ENCODE results near the gene ZNF691. TPM values are rescaled to one million over a fixed set of nuclear protein-coding genes. Genes with fewer than 3 reads are reported as not detected.

The ZNF691 gene
- total RNA-seq, 1 experiment from 2014 or later, result 4.3 TPM

DNA sequence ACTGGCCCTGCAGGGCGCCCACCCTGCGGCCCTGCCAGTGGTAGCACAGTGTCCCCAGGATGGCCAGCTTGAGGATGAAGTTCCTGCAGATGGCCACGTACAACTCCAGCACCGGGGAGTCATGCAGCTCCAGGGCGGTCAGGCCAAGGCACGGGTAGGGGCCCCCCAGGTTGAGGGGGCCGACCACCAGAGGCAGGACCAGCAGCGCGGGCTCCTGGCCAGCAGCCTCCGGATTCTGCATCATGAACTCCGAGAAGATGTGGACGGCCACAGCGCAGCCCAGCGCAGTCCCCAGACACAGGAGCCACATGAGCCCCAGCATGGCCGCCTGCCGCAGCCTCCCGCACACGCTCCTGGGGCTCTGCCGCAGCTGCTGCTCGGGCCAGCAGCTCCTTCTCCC, 41.0 kb downstream of the ZNF691 start:
- Histone ChIP-seq H3K27ac (ENCODE audit: low read length) (no peak overlapping the region), H3K36me3 (ENCODE audit: low read depth, low read length) (no peaks in the 10 kb centered on the region), H3K9ac (ENCODE audit: low read length) (no peak overlapping the region), H3K4me3 (ENCODE audit: low read length) (no peak overlapping the region), H3K4me1 (ENCODE audit: insufficient read depth, low read length) (no peaks in the 10 kb centered on the region), H3K27me3 (ENCODE audit: low read length) (no peaks in the 10 kb centered on the region), H3F3A (ENCODE audit: low read length, unreplicated experiment) (no peaks in the 10 kb centered on the region), H3K4me2 (ENCODE audit: low read length) (no peak overlapping the region), H2AFZ (ENCODE audit: low read length) (no peak overlapping the region), H3K9me3 (ENCODE audit: low read length) (no peaks in the 10 kb centered on the region), H3K79me2 (ENCODE audit: low read length) (no peaks in the 10 kb centered on the region), H3K9me2 (replicated peaks; ENCODE audit: low read length) (no peaks in the 10 kb centered on the region), H4K20me1 (ENCODE audit: low read length) (no peaks in the 10 kb centered on the region)
- POLR2A ChIA-PET (ENCODE audit: unreplicated experiment), result no interaction called here
- intact Hi-C loops (cut with micrococcal nuclease), result no loop called here
- TF ChIP-seq EZH2 (IDR thresholded peaks at IDR 0.05; ENCODE audit: low read length, unreplicated experiment) (no peak), EZH2phosphoT487 (IDR thresholded peaks at IDR 0.05; ENCODE audit: borderline replicate concordance, low read length) (no peak)
- TF ChIP-seq, protein P1, sequence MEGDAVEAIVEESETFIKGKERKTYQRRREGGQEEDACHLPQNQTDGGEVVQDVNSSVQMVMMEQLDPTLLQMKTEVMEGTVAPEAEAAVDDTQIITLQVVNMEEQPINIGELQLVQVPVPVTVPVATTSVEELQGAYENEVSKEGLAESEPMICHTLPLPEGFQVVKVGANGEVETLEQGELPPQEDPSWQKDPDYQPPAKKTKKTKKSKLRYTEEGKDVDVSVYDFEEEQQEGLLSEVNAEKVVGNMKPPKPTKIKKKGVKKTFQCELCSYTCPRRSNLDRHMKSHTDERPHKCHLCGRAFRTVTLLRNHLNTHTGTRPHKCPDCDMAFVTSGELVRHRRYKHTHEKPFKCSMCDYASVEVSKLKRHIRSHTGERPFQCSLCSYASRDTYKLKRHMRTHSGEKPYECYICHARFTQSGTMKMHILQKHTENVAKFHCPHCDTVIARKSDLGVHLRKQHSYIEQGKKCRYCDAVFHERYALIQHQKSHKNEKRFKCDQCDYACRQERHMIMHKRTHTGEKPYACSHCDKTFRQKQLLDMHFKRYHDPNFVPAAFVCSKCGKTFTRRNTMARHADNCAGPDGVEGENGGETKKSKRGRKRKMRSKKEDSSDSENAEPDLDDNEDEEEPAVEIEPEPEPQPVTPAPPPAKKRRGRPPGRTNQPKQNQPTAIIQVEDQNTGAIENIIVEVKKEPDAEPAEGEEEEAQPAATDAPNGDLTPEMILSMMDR (conservative IDR thresholded peaks at IDR 0.05; ENCODE audit: low read depth, low read length), result no peak
- CTCF ChIA-PET, result no interaction called here
- BruUV-seq (replicated peaks), result no TSS peak
- DNase-seq (no peak), ATAC-seq (no peak)

DNA sequence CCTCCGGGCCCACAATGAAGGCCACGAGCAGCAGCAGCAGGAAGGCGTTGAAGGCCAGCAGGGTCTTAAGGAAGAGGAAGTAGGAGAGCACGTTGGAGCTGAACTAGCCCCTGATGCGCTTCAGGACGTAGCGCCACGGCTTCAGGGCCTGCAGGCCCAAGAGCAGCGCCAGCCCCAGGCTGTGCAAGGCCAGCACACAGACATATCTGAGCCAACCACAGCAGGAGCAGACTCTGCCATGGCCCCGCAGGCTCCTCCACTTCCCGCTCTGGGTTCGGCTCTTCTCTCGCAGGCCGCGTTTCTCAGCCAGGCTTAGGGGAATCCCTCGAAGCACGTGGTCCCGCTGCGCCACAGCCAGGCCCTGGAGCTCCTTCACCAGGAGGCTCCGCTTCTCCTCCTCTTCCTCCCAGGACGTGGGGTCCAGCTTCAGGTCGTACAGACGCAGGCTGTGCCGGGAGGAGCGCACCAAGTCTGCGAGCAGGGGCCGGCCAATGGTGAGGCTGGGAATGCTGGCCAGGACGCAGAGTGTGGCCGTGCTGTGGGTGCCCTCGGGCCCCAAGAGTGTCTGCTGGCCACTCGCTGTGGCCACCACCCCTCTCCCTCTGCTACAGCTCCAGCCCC, 41.7 kb downstream of the ZNF691 start:
- no peak overlapping the region for H3K9ac ChIP-seq (ENCODE audit: low read length)
- no peak for ATAC-seq
- no peaks in the 10 kb centered on the region for H3K27me3 ChIP-seq (ENCODE audit: low read length)
- no peaks in the 10 kb centered on the region for H3K9me3 ChIP-seq (ENCODE audit: low read length)
- no peaks in the 10 kb centered on the region for H3K9me2 ChIP-seq (replicated peaks; ENCODE audit: low read length)
- POLR2A ChIA-PET (ENCODE audit: unreplicated experiment), result no interaction called here
- DNase-seq, result no peak
- TF ChIP-seq EZH2phosphoT487 (IDR thresholded peaks at IDR 0.05; ENCODE audit: borderline replicate concordance, low read length), result no peak
- TF ChIP-seq EZH2 (IDR thresholded peaks at IDR 0.05; ENCODE audit: low read length, unreplicated experiment), result no peak
- TF ChIP-seq, protein P1 (conservative IDR thresholded peaks at IDR 0.05; ENCODE audit: low read depth, low read length), result no peak
- no peak overlapping the region for H2AFZ ChIP-seq (ENCODE audit: low read length)
- no peaks in the 10 kb centered on the region for H3K36me3 ChIP-seq (ENCODE audit: low read depth, low read length)
- H3K4me3 ChIP-seq (ENCODE audit: low read length), result no peak overlapping the region
- no peaks in the 10 kb centered on the region for H3K4me1 ChIP-seq (ENCODE audit: insufficient read depth, low read length)
- no TSS peak for BruUV-seq (replicated peaks)
- no peaks in the 10 kb centered on the region for H3K79me2 ChIP-seq (ENCODE audit: low read length)
- intact Hi-C loops (cut with micrococcal nuclease), result no loop called here
- CTCF ChIA-PET, result no interaction called here
- no peak overlapping the region for H3K4me2 ChIP-seq (ENCODE audit: low read length)
- no peaks in the 10 kb centered on the region for H3F3A ChIP-seq (ENCODE audit: low read length, unreplicated experiment)
- no peak overlapping the region for H3K27ac ChIP-seq (ENCODE audit: low read length)
- H4K20me1 ChIP-seq (ENCODE audit: low read length), result no peaks in the 10 kb centered on the region

DNA sequence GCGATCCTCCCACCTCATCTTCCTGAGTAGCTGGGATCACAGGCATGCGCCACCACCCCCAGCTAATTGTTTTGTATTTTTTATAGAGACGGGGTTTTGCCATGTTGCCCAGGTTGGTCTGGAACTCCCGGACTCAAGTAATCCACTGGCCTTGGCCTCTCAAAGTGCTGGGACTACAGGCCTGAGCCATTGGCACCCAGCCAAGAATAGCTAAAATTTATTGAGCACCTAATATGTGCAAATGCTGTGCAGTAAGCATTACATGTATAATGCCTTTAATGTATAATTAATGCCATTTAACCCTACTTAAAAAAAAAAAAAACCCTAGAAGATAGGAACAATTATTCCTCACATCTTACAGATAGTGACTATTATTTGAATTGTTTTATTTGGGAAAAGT, 42.9 kb downstream of the ZNF691 start:
- H3K4me1 ChIP-seq (ENCODE audit: insufficient read depth, low read length), result no peaks in the 10 kb centered on the region
- TF ChIP-seq EZH2 (IDR thresholded peaks at IDR 0.05; ENCODE audit: low read length, unreplicated experiment) (no peak), EZH2phosphoT487 (IDR thresholded peaks at IDR 0.05; ENCODE audit: borderline replicate concordance, low read length) (no peak)
- TF ChIP-seq, protein P1 (conservative IDR thresholded peaks at IDR 0.05; ENCODE audit: low read depth, low read length), result no peak
- no peak for ATAC-seq
- H3K79me2 ChIP-seq (ENCODE audit: low read length), result no peaks in the 10 kb centered on the region
- H2AFZ ChIP-seq (ENCODE audit: low read length), result no peak overlapping the region
- no peaks in the 10 kb centered on the region for H3K36me3 ChIP-seq (ENCODE audit: low read depth, low read length)
- no peaks in the 10 kb centered on the region for H3F3A ChIP-seq (ENCODE audit: low read length, unreplicated experiment)
- no peaks in the 10 kb centered on the region for H4K20me1 ChIP-seq (ENCODE audit: low read length)
- H3K9me3 ChIP-seq (ENCODE audit: low read length), result no peaks in the 10 kb centered on the region
- intact Hi-C loops (cut with micrococcal nuclease), result no loop called here
- POLR2A ChIA-PET (ENCODE audit: unreplicated experiment), result no interaction called here
- no peak overlapping the region for H3K27ac ChIP-seq (ENCODE audit: low read length)
- no peak for DNase-seq
- BruUV-seq (replicated peaks), result no TSS peak
- H3K4me2 ChIP-seq (ENCODE audit: low read length), result no peak overlapping the region
- no peak overlapping the region for H3K9ac ChIP-seq (ENCODE audit: low read length)
- CTCF ChIA-PET, result no interaction called here
- no peak overlapping the region for H3K4me3 ChIP-seq (ENCODE audit: low read length)
- H3K27me3 ChIP-seq (ENCODE audit: low read length), result no peaks in the 10 kb centered on the region
- H3K9me2 ChIP-seq (replicated peaks; ENCODE audit: low read length), result no peaks in the 10 kb centered on the region
